Measurements from ENCODE around the gene ELOA.
A peak's percentile ranks its signal among the peaks of the same experiment; 100 is the strongest.
"Not testable (repeated sequence)": the region's sequence is repeated elsewhere in the genome, so short reads cannot be mapped to it uniquely, and the experiment has no call there.

ELOA gene

DNA sequence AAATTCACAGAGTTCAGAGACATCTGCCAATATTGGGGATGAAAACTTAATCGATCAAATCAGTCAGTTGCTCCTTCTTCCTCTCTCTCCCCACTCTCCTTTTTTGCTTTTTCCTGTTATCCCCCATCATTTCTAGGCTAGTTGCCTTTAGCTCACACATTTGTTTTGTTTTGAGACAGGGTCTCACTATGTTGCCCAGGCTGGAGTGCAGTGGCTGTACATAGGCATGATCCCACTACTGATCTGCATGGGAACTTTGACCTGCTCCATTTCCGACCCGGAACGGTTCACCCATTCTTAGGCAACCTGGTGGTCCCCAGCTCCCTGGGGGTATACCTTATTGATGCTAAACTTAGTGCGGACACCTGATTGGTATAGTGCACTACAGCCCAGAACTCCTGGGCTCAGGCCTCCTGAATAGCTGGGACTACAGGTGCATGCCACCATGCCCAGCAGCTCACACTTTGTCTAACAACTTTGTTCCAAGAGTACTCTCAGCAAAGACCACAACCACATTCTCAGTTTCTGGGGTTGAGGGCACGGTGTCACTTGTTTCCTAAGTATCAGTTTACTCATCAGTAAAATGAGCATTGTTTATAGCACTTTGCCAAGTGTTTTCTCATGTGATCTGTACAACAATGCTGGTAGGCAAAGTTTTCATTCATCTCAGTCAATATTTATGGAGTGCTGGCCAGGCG lies 6.7 kb upstream of the ELOA start:
- no peak for DNase-seq (ENCODE audit: low spot score)

GRCh38 chr1:23741609-23742008 lies 1.7 kb upstream of the ELOA start:
- no peak for DNase-seq (ENCODE audit: low spot score)

DNA sequence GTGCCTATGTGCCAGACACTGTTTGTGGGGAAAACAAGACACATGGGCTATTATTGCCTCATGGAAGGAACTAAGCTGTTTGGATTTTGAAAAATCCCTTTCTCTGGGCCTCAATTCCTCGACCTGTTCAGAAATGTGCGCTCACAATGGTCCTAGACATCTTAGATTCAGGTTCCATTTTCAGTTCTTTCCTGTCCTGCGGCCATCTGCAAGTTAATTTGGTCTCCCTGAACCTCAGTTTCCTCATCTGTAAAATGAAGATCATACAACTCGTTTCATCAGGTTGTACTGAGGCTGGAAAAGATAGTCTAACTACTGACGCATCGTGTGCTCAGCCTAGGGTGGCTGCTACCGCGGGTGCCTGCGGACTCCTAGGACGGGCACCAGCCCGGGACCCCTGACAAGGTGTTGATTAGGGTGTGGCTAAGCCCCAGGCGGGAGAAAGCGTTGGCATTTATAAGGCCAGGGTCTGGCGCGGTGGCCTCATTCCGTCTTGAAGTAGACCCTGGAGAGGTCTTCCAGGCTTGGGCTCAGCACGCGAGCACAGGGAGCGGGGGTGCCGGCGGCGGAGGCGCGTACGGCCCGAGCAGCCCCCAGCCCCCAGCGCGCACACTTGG lies 493 bp upstream of the ELOA start:
- DNase-seq (ENCODE audit: low spot score): no peak

DNA sequence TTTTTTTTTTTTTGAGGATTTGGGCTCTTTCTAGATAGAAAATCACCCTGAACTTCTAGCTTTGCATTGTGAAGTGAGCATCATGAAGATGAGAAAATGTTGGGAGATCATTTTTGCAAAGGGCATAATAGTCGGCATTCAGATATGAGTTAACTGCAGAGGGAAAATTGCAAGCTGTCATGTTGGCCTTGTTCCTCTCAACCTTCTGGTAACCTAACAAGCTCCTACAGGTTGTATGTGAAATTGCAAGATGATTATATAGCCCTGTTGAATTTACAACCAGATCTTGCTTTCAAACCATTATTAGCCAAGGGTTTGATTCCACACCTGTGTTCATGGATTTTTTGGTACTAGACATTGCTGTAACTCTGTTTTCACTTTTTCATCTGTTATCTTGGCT lies 2.2 kb downstream of the ELOA start:
- no peak for DNase-seq (ENCODE audit: low spot score)

- no peak for DNase-seq (ENCODE audit: low spot score)
These were observed 4.7 kb downstream of the ELOA start for GRCh38 chr1:23748016-23748415.

- peak; percentile 79 for DNase-seq (ENCODE audit: low spot score)
These were observed 8.0 kb downstream of the ELOA start for GRCh38 chr1:23751050-23751814.

- no peak for DNase-seq (ENCODE audit: low spot score)
These were observed 8.5 kb downstream of the ELOA start for GRCh38 chr1:23751815-23752200.

DNA sequence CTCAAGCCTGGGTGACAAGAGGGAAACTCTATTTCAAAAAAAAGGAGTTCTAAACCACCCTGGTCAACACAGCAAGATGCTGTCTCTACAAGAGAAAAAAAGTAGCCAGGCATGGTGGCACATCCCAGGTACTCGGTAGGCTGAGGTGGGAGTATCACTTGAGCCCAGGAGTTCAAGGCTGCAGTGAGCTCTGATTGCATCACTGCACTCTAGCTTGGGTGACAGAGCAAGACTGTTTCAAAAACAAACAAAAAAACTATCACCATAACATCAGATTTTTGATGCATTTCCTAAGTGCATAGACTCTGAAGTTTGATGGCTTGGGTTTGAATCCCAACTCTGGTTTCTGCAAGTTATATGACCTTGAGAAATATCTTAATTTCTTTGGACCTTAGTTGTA lies 9.6 kb downstream of the ELOA start:
- no peak for DNase-seq (ENCODE audit: low spot score)

GRCh38 chr1:23756676-23757075 lies 13.4 kb downstream of the ELOA start:
- DNase-seq (ENCODE audit: low spot score): no peak

DNA sequence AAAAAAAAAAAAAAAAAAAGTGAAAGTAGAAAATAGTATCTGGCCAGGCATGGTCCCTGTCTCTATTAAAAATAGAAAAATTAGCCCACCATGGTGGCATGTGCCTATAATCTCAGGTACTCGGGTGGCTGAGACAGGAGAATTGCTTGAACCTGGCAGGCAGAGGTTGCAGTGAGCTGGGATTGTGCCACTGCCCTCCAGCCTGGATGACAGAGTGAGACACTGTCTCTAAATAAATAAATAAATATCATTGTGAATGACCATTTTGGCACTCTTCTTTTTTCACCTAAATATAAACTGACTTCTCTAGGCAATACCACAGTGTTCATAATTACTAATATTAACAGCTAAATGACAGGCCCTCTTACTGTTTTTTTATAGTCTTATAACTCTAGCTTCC lies 14.5 kb downstream of the ELOA start:
- no peak for DNase-seq (ENCODE audit: low spot score)

DNA sequence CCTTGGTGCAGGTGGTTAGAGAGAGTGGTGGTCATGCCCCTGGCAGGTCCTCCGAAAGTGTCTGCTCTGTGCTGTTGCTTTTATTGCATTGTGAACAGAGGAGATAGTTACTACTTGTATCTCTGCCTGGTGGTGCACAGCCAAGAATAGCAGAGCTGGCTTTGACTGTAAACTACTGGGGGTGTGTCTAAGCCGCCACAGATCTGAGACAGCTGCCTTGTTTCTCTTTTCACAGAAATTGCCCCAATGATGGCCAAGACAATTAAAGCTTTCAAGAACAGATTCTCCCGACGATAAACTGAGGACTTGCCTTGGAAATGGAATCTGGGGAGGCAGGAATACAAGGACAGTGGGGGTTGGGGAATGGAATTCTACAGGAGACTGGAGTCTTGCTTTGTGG lies 16.0 kb downstream of the ELOA start:
- DNase-seq (ENCODE audit: low spot score): no peak

GRCh38 chr1:23763041-23763577 lies 19.8 kb downstream of the ELOA start:
- DNase-seq (ENCODE audit: low spot score): no peak

DNA sequence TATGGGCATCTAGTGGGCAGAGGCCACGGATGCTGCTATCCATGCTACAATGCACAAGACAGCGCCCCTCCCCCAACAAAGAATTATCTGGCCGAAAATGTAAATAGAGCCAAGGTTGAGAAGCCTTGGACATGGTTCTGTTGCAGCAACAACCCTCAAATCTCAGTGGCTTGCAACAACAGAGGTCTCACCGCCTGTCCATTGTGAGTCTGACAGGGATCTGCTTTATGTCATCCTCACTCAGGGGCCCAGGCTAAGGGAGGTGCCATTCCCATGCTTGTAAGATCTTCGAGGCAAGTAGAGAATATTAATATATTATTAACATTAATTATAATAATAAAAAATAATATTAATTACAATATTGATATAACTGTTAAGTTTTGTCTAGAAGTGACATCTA lies 25.5 kb downstream of the ELOA start:
- no peak for DNase-seq (ENCODE audit: low spot score)

DNA sequence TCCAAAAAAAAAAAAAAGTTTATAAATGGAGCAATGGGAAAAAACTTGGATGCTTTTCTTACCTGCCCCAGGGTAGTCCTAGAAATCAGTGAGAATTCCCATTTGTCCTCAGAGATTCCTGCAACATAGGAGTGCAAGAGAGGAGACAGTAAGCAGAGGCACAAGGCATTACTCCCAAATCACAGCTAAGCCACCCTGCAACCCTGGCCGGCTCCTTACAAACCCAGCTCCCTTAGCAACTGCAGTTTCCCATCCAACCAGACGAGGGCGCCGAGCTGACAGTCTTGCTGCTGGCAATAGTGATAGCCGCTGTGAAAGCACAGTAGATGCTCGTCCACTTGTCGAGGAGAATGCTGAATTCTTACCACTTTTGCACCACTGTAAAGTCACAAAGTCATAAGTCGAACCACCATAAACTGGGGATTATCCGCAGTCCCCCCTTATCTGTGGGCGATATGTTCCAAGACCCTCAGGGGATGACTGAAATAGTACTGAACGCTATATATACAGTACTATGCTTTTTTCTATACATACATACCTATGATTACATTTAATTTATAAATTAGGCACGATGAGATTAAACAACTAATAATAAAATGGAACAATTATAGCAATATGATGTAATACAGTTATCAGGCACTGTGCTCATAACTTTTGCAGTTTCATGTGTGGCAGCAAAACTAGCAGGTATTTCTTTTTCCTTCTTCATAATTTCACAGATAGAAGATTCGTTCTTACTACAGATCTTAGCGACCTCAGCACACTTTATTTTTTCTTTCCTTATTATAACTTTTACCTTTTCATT lies 29.0 kb downstream of the ELOA start:
- DNase-seq (ENCODE audit: low spot score): peak; percentile 82

DNA sequence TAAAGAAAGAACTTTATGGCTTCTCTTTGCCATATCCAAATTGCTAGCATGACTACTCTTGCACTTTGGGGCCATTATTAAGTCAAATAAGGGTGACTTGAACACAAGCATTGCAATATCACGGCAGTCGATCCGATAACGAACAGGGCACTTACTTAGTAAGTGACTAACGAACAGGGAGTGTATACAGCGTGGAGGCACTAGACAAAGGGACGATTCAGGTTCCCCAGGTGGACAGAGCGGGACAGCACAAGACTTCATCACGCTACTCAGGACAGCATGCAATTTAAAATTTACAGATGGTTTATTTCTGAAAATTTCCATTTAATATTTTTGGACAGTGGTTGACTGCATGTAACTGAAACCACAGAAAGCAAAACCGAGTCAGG lies 29.6 kb downstream of the ELOA start:
- DNase-seq (ENCODE audit: low spot score): no peak

- DNase-seq (ENCODE audit: low spot score): no peak
These were observed 31.1 kb downstream of the ELOA start for GRCh38 chr1:23774174-23774880.

GRCh38 chr1:23776217-23776616 lies 32.9 kb downstream of the ELOA start:
- no peak for DNase-seq (ENCODE audit: low spot score)

- DNase-seq (ENCODE audit: low spot score): peak; percentile 97
These were observed 34.9 kb downstream of the ELOA start, which contains the start of gene PITHD1 for GRCh38 chr1:23777979-23778814. Gene PITHD1 (plus strand): TSS chr1:23778418. CDS start chr1:23778516, 98 bp downstream.

GRCh38 chr1:23779826-23780371 lies 36.6 kb downstream of the ELOA start:
- no peak for DNase-seq (ENCODE audit: low spot score)

GRCh38 chr1:23783141-23783540 lies 39.9 kb downstream of the ELOA start:
- DNase-seq (ENCODE audit: low spot score): not testable (repeated sequence)
